Activated CD8-positive, alpha-beta memory T cell treated with anti-CD3 and anti-CD28 coated beads, Interleukin-2, amount 50 U/mL, for 4 hours (primary cell): Measurements from ENCODE around the gene L3MBTL1.
A peak's percentile ranks its signal among the peaks of the same experiment; 100 is the strongest.
"Not testable (repeated sequence)": the region's sequence is repeated elsewhere in the genome, so short reads cannot be mapped to it uniquely, and the experiment has no call there.

Experiments
- DNase-seq: peaks from one replicate; pipeline ENCODE4 v3.0.0-alpha.2; 2020

Gene L3MBTL1

DNA sequence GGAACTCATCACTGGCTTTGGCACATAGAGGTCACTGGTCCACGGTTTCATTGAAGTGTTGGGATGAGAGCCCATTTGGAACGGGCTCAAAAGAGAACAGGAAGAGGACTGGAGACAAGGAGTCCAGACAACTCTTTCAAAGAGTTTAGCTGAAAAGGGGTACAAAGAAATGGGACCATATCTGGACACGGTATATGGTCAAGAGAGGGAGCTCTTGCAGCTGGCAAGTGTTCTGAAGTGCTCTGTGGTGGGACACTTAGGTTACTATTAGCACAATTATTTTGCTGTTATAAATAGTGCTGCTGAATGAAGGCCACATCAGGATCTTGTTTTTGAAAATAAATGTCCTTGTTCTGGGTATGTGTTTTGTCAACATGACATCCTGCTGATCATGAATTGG lies 55.9 kb downstream of the L3MBTL1 start:
- no peak for DNase-seq

GRCh38 chr20:43563991-43564390 lies 56.5 kb downstream of the L3MBTL1 start:
- no peak for DNase-seq

- no peak for DNase-seq
Measured at GRCh38 chr20:43564455-43564854, 57.0 kb downstream of the L3MBTL1 start.

GRCh38 chr20:43564993-43565757 lies 57.7 kb downstream of the L3MBTL1 start:
- DNase-seq: no peak

GRCh38 chr20:43565758-43566104 lies 58.2 kb downstream of the L3MBTL1 start:
- DNase-seq: no peak

- no peak for DNase-seq
Measured at GRCh38 chr20:43567477-43567876, 60.0 kb downstream of the L3MBTL1 start.

- no peak for DNase-seq
Measured at GRCh38 chr20:43568706-43569105, 61.2 kb downstream of the L3MBTL1 start.

GRCh38 chr20:43569282-43569681 lies 61.8 kb downstream of the L3MBTL1 start:
- DNase-seq: no peak

- DNase-seq: no peak
Measured at GRCh38 chr20:43570496-43570895, 63.0 kb downstream of the L3MBTL1 start.

- DNase-seq: no peak
Measured at GRCh38 chr20:43571310-43571709, 63.8 kb downstream of the L3MBTL1 start.

DNA sequence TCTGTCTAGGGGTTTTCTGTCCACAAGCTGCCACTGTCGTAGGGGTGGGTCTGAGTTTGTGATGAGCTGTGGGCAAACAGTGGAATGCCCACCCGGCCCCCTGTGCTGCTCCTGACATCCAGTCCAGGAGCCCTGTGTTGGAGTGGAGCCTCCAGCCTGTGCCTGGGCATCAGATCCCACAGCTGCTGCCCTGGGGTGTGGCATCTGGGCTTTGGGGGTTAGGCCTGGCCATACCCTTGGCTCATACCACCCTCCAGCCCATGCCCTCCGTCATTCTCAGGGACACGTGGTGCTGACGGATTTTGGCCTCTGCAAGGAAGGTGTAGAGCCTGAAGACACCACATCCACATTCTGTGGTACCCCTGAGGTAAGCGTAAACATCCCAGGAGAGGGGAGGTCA lies 64.3 kb downstream of the L3MBTL1 start:
- no peak for DNase-seq

DNA sequence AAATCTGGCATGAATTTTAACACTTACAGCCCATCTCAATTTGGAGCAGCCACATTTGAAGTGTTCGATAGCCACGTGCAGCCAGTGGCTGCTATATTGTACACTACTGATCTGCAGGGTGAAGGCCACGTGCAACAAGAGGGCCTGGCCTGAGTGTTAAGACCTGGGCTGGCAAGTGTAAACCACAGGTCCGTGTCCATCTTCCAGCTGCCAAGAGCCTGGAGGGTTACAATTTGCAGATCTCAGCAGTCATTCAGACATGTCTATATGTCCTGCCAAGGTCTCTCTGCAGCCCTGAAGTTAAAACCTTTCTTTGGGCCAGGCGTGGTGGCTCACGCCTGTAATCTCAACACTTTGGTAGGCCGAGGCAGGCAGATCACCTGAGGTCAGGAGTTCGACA lies 65.4 kb downstream of the L3MBTL1 start:
- DNase-seq: no peak

DNA sequence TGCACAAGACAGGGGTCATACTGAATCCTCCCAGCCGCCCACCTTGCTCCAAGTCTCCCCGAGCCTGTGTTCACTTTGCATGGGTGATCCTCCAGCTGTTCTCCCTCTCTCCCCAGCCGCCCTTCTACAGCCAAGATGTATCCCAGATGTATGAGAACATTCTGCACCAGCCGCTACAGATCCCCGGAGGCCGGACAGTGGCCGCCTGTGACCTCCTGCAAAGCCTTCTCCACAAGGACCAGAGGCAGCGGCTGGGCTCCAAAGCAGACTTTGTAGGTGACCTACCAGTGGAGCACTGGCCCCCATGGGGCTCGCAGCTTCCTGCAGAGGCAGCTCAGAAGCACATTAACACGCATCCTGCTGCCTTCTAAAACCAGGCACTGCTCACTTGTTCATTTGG lies 68.6 kb downstream of the L3MBTL1 start:
- no peak for DNase-seq

DNA sequence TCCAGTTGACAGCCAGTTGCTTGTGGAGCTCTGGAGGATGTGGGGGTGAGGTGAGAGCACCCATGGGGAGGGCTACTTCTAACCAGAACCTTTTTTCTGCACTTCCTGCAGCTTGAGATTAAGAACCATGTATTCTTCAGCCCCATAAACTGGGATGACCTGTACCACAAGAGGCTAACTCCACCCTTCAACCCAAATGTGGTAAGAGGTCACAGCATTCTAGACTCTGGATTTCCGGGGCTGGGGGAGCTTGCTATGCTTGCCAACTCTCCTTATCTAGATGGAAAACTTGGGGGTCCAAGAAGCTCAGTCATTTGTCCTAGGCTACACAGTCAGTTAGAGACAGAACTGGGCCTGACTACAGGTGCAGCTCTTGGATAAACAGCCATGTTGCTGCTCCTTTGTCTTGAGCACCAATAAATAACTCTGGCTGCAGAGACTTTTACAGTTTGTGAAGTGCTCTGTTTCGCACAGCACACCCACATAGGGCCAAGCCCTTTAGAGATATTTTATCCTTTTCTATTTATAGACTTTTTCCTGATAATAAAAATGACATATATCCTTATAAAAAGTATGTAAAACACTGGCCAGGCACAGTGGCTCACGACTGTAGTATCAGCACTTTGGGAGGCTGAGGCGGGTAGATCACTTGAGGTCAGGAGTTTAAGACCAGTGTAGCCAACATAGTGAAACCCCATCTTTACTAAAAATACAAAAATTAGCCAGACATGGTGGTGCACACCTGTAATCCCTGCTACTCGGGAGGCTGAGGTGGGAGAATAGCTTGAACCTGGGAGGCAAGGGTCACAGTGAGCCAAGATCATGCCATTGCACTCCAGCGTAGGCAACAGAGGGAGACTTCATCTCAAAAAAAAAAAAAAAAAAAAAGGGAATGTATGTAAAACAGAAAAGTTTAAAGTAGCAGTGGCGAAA lies 72.6 kb downstream of the L3MBTL1 start:
- DNase-seq: no peak

- no peak for DNase-seq
Measured at GRCh38 chr20:43583133-43583864, 75.8 kb downstream of the L3MBTL1 start.

- no peak for DNase-seq
Measured at GRCh38 chr20:43583982-43584432, 76.5 kb downstream of the L3MBTL1 start.

DNA sequence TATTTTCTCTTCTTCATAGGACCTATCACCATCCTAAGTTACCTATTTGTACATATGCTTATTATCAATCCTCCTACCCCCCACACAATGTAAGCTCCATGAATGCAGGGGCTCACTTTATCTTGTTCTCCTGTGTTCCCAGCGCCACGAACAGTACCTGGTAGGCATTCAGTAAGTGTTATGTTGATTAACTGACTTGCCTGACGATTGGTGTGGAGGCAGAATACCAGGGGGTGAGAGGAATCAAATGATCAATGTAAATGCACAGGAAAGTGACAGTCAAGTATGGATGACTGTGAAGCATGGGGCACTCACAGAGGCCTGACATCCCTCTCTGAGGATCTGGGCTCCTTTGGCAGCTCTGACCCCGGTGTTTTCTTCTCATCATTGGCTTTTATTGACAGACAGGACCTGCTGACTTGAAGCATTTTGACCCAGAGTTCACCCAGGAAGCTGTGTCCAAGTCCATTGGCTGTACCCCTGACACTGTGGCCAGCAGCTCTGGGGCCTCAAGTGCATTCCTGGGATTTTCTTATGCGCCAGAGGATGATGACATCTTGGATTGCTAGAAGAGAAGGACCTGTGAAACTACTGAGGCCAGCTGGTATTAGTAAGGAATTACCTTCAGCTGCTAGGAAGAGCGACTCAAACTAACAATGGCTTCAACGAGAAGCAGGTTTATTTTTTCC lies 77.1 kb downstream of the L3MBTL1 start:
- no peak for DNase-seq

GRCh38 chr20:43586641-43587040 lies 79.1 kb downstream of the L3MBTL1 start:
- no peak for DNase-seq

DNA sequence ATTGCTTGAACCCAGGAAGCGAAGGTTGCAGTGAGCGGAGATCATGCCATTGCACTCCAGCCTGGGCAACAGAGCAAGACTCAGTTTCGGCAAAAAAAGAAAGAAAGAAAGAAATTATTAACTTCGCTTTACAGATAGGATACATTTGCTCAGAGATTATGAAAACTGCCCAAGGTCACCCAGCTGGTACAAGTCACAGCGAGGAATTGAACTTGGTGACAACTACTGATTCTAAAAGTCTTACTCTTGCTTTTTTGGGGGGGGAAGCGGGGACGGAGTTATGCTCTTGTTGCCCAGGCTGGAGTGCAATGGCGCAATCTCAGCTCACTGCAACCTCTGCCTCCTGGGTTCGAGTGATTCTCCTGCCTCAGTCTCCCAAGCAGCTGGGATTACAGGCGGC lies 81.0 kb downstream of the L3MBTL1 start:
- DNase-seq: not testable (repeated sequence)

GRCh38 chr20:43590036-43590391 lies 82.5 kb downstream of the L3MBTL1 start:
- DNase-seq: no peak

- DNase-seq: peak; percentile 90
Measured at GRCh38 chr20:43590392-43591303, 83.2 kb downstream of the L3MBTL1 start, which contains the start of gene IFT52. Gene IFT52 (plus strand): TSS chr20:43590937. CDS start chr20:43594699, 3,762 bp downstream.
